ENCODE results near the gene CREB5. TPM values are rescaled to one million over a fixed set of nuclear protein-coding genes. Genes with fewer than 3 reads are reported as not detected.

The CREB5 gene
- total RNA-seq, 1 experiment from 2014 or later: 0.49 TPM

- TF ChIP-seq ZBTB33 (IDR thresholded peaks at IDR 0.05; ENCODE audit: extremely low read depth, insufficient replicate concordance, low read length): no peak
- TF ChIP-seq ELF1 (IDR thresholded peaks at IDR 0.05; ENCODE audit: borderline replicate concordance, low read depth): no peak
- TF ChIP-seq CEBPB (IDR thresholded peaks at IDR 0.05; ENCODE audit: low read depth): no peak
- no peak for TF ChIP-seq TCF7L2 (IDR thresholded peaks at IDR 0.05; ENCODE audit: borderline replicate concordance, extremely low read depth, insufficient read depth, insufficient read length)
These were observed 159.1 kb downstream of the CREB5 start (continued) for GRCh38 chr7:28571405-28571804.

GRCh38 chr7:28572321-28573058, 160.2 kb downstream of the CREB5 start:
- no peak overlapping the region for H3K4me2 ChIP-seq (ENCODE audit: low read length)
- no TSS peak for BruUV-seq (replicated peaks)
- intact Hi-C loops (cut with micrococcal nuclease): no loop called here
- no peaks in the 10 kb centered on the region for H3K36me3 ChIP-seq (ENCODE audit: control insufficient read depth in 1 of 2, insufficient read depth in 2 of 2, low read length in 2 of 2)
- H3K9me2 ChIP-seq (ENCODE audit: insufficient read depth): no peaks in the 10 kb centered on the region
- no peaks in the 10 kb centered on the region for H3K9me3 ChIP-seq (ENCODE audit: control insufficient read depth in 1 of 2, insufficient read depth in 1 of 2, low read depth in 1 of 2, low read length in 2 of 2)
- POLR2A ChIA-PET: no interaction called here
- H3K27me3 ChIP-seq (ENCODE audit: insufficient read depth, low read length): peaks cover 83% of the 10 kb centered on the region
- DNase-seq (ENCODE audit: low read depth, low spot score) (no peak), ATAC-seq (no peak)
- no peak overlapping the region for H3K9ac ChIP-seq (ENCODE audit: low read length)
- no peaks in the 10 kb centered on the region for H3K4me1 ChIP-seq (ENCODE audit: control insufficient read depth in 1 of 2, insufficient read depth in 2 of 2, low read length in 2 of 2)
- RAD21 ChIA-PET (ENCODE audit: low non-redundant PET in 1 of 2, low total read pairs in 2 of 2, uncharacterized antibody in 2 of 2, unreplicated experiment in 2 of 2): no interaction called here
- no peak overlapping the region for H3K4me3 ChIP-seq (replicated peaks in 1 of 2; ENCODE audit: low read depth in 1 of 2, low read length in 2 of 2)
- no peak overlapping the region for H3K27ac ChIP-seq (ENCODE audit: low read depth, low read length)
- no peaks in the 10 kb centered on the region for H3K79me2 ChIP-seq (ENCODE audit: insufficient read depth, low read length)
- no peak overlapping the region for H2AFZ ChIP-seq (ENCODE audit: low read depth, low read length, poor library complexity, severe bottlenecking)
- H4K20me1 ChIP-seq (ENCODE audit: insufficient read depth): no peaks in the 10 kb centered on the region
- CTCF ChIA-PET: no interaction called here
- no peak for TF ChIP-seq ZNF274 (IDR thresholded peaks at IDR 0.05; ENCODE audit: low read depth, low read length)
- TF ChIP-seq ZBTB33 (IDR thresholded peaks at IDR 0.05; ENCODE audit: extremely low read depth, insufficient replicate concordance, low read length): no peak
- no peak for TF ChIP-seq FOSL1 (IDR thresholded peaks at IDR 0.05; ENCODE audit: low read depth)
- no peak for TF ChIP-seq REST (IDR thresholded peaks at IDR 0.05; ENCODE audit: low read depth)
- TF ChIP-seq ZFX (IDR thresholded peaks at IDR 0.05): no peak
- TF ChIP-seq CTCF (IDR thresholded peaks at IDR 0.05 in 2 of 3, conservative IDR thresholded peaks at IDR 0.05 in 1 of 3; ENCODE audit: borderline replicate concordance in 1 of 3, insufficient read depth in 1 of 3, low read depth in 2 of 3, low read length in 2 of 3): no peak
- TF ChIP-seq ELF1 (IDR thresholded peaks at IDR 0.05; ENCODE audit: borderline replicate concordance, low read depth): no peak
- TF ChIP-seq EZH2 (IDR thresholded peaks at IDR 0.05): no peak
- TF ChIP-seq MAX (IDR thresholded peaks at IDR 0.05): no peak
- no peak for TF ChIP-seq SP1 (IDR thresholded peaks at IDR 0.05; ENCODE audit: low read depth)
- TF ChIP-seq SRF (IDR thresholded peaks at IDR 0.05; ENCODE audit: low read depth): no peak
- no peak for TF ChIP-seq EGR1 (IDR thresholded peaks at IDR 0.05; ENCODE audit: low read depth)
